C4-2B (cell line): ENCODE results near the gene SULT1A1.
"Not testable (repeated sequence)": the region's sequence is repeated elsewhere in the genome, so short reads cannot be mapped to it uniquely, and the experiment has no call there.

Source experiments
- CTCF ChIP-seq: fragments of 450-650 bp; conservative IDR thresholded peaks from 2 replicates; pipeline ENCODE4 v1.5.1; 2017; ENCODE audit warnings: mild to moderate bottlenecking
- ZFX ChIP-seq: fragments of 450-650 bp; IDR thresholded peaks from 2 replicates; pipeline ENCODE4 v1.6.1; 2017

DNA sequence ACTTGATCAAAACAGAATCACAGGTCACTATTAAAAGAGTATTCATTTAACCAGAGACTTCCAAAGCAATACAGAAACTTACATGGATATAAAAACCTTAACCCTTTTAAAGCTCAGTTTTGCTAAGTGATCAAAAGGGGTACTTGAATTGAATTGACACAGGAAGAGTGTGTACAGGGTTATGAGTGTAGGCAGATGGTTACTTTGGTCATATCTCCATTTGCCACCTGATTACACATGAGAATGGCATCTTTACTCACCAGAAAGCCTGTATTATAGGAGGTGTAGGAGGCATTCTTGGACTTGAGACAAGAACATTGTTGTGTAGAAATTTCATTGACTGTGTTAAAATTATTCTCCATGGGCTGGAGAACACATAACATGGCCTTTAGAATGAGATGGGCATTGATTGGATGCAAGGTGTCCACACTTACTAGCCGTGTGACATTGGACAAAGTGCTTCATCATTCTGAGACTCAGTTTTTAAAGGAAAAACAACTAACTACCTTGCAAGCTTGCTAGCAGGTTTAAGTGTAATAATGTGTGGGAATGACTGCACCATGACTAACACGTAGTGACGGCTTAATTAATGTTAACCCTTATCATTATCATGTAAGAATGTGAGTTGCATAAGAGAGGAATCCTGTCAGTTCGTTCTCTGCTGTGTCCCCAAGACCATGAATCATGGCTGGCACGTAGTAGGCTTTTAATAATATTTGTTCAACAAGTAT lies 26.4 kb upstream of the SULT1A1 start:
- not testable (repeated sequence) for TF ChIP-seq CTCF, ZFX
